BE2C (cell line): ENCODE results near the gene IL17C.

ENCODE experiments used
- DNase-seq: peaks from one replicate; pipeline ENCODE4 v3.0.0-alpha.2; 2020
- H3K27me3 ChIP-seq: fragments of 250-450 bp; sonication (Bioruptor Pico); 2 replicates; pipeline ENCODE4 v1.5.1; 2020; ENCODE audit warnings: mild to moderate bottlenecking
- H3K36me3 ChIP-seq: fragments of 250-450 bp; sonication (Bioruptor Pico); 2 replicates; pipeline ENCODE4 v1.5.1; 2020; ENCODE audit warnings: mild to moderate bottlenecking
- H3K4me1 ChIP-seq: fragments of 250-450 bp; sonication (Bioruptor Pico); 2 replicates; pipeline ENCODE4 v1.5.1; 2020
- H3K4me3 ChIP-seq: 2 replicates; pipeline ENCODE4 v1.5.1; 2011; ENCODE audit warnings: low read depth, low read length
- H3K9me3 ChIP-seq: fragments of 250-450 bp; sonication (Bioruptor Pico); 2 replicates; pipeline ENCODE4 v1.5.1; 2020
- TF ChIP-seq, protein P1 (sequence below): IDR thresholded peaks from 2 replicates; pipeline ENCODE4 v1.5.1; 2012; ENCODE audit warnings: mild to moderate bottlenecking, low read depth, low read length

IL17C gene

DNA sequence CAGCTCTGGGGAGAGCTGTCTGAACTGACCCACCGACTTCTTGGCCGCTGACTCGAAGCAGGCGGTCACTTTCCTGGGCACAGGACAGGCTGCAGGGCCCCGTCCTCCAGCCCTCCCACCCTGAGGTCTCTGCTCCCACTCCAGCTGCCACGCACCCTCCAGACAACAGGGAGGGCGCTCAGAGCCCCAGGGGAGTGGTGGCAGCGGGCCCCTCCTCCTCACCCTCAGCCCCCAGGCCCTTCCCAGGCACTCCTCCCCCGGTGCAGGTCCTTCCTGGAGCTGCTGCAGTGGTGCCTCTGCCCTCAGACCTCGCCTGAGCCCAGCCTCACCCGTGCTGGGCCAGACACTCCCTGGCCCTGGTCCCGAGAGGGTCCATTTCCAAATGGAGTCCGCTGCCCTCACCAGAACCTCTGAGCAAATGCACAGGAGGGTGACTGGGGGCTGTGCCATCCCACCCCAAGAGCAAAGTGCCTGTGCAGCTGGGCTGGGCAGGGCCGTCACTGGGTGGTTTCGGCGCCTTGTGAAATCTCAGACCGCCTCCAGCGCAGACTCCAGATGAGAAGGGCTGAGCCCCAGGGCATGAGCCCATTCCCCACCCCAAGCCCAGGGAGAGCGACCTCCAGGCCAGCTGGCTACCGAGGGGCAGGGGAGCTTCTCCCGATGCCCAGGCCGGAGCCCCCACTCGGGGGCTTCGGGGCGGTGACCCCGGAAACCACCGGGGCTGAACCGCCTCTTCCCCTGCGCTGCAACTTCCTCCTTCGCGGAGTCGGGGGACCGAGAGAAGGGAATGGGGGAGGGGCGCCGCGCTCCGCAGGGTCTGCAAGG lies 11.8 kb downstream of the IL17C start:
- Histone ChIP-seq H3K4me1 (peaks cover 3% of the 10 kb centered on the region; the same call in 1 of the 2 replicates), H3K9me3 (no peaks in the 10 kb centered on the region), H3K4me3 (peak overlapping the region; percentile 81), H3K27me3 (no peaks in the 10 kb centered on the region), H3K36me3 (peaks cover 5% of the 10 kb centered on the region)
- TF ChIP-seq, protein P1, sequence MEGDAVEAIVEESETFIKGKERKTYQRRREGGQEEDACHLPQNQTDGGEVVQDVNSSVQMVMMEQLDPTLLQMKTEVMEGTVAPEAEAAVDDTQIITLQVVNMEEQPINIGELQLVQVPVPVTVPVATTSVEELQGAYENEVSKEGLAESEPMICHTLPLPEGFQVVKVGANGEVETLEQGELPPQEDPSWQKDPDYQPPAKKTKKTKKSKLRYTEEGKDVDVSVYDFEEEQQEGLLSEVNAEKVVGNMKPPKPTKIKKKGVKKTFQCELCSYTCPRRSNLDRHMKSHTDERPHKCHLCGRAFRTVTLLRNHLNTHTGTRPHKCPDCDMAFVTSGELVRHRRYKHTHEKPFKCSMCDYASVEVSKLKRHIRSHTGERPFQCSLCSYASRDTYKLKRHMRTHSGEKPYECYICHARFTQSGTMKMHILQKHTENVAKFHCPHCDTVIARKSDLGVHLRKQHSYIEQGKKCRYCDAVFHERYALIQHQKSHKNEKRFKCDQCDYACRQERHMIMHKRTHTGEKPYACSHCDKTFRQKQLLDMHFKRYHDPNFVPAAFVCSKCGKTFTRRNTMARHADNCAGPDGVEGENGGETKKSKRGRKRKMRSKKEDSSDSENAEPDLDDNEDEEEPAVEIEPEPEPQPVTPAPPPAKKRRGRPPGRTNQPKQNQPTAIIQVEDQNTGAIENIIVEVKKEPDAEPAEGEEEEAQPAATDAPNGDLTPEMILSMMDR: no peak
- DNase-seq: peak; percentile 57

DNA sequence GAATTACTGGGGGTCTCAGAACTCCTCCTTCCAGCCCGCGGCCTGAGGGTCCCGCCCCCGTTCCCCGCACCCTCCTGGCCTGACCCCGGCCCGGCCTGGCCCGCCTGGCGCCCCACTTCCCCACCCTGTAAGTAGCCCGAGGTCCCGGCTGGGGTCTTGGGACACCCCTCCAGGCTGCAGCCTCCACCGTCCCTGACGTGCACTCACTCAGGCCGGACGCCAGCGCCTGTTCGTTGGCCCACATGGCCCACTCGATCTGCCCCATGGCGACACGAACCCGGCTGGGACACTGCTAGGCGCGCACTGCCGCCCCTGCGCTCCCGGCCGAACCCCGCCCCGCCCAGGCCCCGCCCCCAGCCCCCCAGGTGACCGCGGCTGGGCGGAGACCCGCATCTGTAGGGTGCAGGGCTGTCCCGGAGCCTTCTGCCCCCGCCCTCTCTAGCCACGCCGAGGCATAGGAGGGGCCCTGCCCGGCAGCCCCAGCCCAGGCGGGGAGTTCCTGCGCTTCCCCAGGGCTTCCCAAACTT lies 12.4 kb downstream of the IL17C start, which contains the start of gene CYBA:
CYBA (minus strand) TSS at position 305 of the 527 bp plus-strand sequence; CDS start at position 265, 40 bp downstream.
- peaks cover 9% of the 10 kb centered on the region for H3K36me3 ChIP-seq

DNA sequence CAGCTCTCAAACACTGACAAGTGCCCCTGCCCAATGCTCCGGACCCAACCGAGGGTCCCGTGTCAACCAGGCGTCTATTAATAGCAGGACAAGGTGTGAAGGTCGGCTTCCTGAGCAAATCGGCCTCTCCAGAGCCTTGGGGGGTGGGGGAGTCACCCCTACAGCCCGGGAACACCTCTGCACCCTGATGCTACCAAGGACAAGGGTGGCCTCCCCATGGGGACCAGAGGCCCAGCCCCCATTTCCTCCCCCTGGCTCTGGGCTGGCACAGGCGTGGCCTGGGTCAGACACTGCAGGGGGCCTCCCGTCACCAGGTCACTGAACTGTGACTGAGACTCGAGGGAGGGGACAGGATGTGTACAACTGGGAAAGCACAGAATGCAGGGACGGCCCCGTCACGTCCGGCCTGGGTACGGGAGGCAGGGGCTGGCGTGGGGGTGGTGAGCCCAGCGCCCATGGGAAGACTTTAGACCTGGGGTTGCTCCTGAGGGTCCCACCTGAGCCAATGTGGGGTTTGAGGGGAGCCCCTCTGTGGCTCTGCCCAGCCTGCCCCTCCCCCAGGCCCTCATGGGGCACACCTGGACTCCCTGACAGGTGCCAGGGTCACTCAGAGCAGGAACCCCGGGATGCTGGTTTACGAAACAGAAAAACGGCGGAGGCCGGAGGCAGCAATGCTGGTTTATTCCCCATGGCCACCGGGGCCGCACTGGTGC lies 13.1 kb downstream of the IL17C start:
- TF ChIP-seq, protein P1: no peak
- peak; percentile 70 for DNase-seq
- Histone ChIP-seq H3K4me3 (peak overlapping the region; percentile 81), H3K36me3 (peaks cover 9% of the 10 kb centered on the region), H3K27me3 (no peaks in the 10 kb centered on the region), H3K9me3 (no peaks in the 10 kb centered on the region), H3K4me1 (peaks cover 3% of the 10 kb centered on the region; the same call in 1 of the 2 replicates)

More for the DNA sequence above, 12.4 kb downstream of the IL17C start, which contains the start of gene CYBA:
- H3K4me3 ChIP-seq: peak within 1 kb of the TSS; percentile 81
- H3K4me1 ChIP-seq: peaks cover 3% of the 10 kb centered on the region; the same call in 1 of the 2 replicates
- TF ChIP-seq, protein P1: no peak
- no peaks in the 10 kb centered on the region for H3K27me3 ChIP-seq
- H3K9me3 ChIP-seq: no peaks in the 10 kb centered on the region
- peak; percentile 69 for DNase-seq

DNA sequence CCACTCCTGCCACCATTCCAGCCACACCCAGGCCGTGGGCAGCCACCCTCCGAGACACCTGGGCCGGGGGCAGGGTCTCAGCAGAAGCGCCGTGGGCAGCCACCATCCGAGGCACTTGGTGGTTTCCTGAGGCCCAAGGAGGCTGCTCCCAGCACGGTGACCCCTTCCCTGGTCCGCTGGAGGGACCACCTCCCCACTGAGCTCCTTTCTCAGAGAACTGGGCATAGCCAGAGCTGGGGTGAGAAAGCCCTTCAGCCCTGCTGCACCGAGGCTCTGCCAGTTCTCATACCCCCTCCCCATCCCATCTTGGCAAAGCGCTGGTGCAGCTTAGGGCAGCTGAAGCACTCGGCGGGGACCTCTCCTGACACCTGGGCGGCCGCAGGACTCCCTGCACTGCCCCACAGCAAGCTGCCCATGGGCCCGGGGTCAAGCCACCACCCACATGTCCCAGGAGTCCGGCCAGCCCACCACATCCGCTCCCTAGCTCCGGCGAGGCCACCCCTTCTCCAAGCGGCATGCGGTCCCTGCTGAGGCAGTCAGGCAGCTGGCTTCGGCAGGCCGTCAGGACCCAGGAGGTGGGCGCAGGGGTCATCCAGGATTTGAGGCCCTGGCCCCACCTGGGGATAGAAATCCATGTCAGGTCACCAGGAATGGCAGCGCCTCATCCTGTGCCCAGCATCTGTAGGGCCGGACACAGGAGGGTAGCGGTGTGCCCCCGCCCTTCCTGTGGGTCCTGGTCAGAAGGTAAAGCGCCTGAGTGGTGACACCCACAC lies 13.8 kb downstream of the IL17C start:
- peaks cover 3% of the 10 kb centered on the region; the same call in 1 of the 2 replicates for H3K4me1 ChIP-seq
- DNase-seq: no peak
- peaks cover 14% of the 10 kb centered on the region for H3K36me3 ChIP-seq
- TF ChIP-seq, protein P1: no peak
- no peaks in the 10 kb centered on the region for H3K27me3 ChIP-seq
- no peak overlapping the region for H3K4me3 ChIP-seq
- no peaks in the 10 kb centered on the region for H3K9me3 ChIP-seq

DNA sequence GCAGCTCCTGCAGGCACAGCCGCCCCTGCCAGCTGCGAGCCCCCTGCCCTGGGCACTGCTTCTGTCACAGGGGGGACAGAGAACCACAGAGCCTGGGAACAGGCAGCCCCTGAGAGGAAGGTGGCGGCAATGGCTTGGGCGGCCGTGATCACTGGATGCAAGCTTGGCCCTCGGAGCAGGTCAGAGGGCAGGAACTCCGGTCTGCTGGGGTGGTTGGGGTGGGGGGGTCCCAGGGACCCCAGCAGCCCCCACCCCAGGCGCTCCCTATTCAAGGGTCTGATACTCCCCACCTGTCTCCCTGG lies 14.3 kb downstream of the IL17C start:
- peaks cover 16% of the 10 kb centered on the region for H3K36me3 ChIP-seq
- TF ChIP-seq, protein P1: no peak

More for the DNA sequence above, 14.3 kb downstream of the IL17C start:
- no peaks in the 10 kb centered on the region for H3K9me3 ChIP-seq
- no peaks in the 10 kb centered on the region for H3K27me3 ChIP-seq
- no peak for DNase-seq
- H3K4me3 ChIP-seq: no peak overlapping the region
- peaks cover 3% of the 10 kb centered on the region; the same call in 1 of the 2 replicates for H3K4me1 ChIP-seq
